Fibroblast of skin of left quadriceps (primary cell): ENCODE results near the gene ZNF500.
"Not testable (repeated sequence)": the region's sequence is repeated elsewhere in the genome, so short reads cannot be mapped to it uniquely, and the experiment has no call there.

ENCODE experiments used
- DNase-seq, 2 experiments: peaks; one replicate each; pipeline ENCODE4 v3.0.0-alpha.2; 2013; ENCODE audit warnings: low read depth in 2 of 2

The ZNF500 gene

GRCh38 chr16:4745274-4745569, 21.7 kb downstream of the ZNF500 start:
- DNase-seq, result no peak

DNA sequence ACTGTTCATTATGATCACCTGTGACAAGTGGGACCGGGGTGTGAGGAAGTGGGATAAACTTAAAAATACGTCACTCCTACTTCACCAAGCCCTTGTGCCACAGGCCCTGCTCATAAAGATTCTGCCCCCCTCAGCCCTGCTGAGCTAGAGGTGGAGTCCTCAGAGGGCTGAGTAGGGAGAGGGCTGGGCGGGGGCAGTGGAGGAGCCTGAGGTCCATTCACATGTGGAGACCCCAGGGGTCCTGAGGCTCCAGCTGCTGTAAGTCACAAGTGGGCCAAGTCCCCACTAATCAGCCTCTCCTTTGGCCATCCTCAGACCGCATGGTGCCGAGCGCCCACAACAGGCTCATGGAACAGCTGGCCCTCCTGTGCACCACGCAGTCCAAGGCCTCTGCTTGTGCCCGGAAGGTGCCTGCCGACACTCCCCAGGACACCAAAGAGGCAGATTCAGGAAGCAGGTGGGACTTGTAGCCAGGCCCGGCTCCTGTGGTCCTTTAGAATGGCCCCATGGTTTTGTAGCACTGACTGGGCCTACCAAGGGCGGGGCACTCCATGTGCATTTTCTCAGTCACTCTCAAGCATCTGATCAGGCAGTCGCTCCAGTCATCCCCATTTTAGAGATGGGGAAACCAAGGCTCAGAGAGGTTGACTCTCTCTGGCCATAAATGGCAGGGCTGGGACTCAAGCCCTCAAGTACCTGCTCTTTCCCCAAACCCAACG, 22.2 kb downstream of the ZNF500 start:
- DNase-seq, result no peak

- DNase-seq, result no peak
Observed at GRCh38 chr16:4743226-4743878, 23.6 kb downstream of the ZNF500 start.

GRCh38 chr16:4738370-4738769, 28.6 kb downstream of the ZNF500 start:
- not testable (repeated sequence) for DNase-seq

- no peak for DNase-seq
Observed at GRCh38 chr16:4737545-4737944, 29.4 kb downstream of the ZNF500 start.

GRCh38 chr16:4736546-4736945, 30.4 kb downstream of the ZNF500 start:
- DNase-seq, result no peak

- DNase-seq, result peak; percentile 60 to 63
Observed at GRCh38 chr16:4734730-4735535, 32.0 kb downstream of the ZNF500 start.

DNA sequence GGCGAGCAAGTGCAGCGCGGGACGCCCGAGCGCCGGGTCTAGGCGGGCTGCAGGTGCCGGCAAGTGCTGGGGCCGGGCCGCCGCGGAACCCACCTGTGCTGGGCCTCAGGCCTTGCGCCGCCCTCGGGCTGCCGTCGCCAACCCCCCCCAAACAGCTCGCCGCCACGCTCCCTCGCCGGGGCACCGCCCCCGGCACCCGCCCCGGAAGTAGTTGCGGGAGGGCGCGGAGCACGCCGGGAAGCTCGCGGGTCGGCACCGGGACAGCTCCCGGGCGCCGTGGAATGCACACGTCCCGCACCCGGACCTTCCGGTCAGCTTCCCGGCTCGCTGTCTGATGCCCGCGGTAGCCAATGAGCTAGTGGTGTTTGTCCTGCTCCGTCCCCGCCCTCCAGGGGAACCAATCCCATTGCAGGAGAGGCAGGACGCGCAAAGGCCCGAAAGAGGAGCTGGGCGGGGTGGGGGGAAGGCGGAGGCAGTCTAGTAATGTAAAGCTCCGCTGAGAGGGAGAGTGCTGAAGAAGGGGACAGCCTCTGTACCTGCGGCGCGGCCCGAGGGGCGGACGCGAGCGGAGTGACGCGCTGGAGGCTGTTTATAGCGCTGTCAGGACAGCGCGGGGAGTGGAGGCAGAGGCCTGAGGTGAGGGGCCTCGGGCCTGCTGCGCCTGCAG, 32.8 kb downstream of the ZNF500 start, which contains the start of the genes ANKS3 and DNAAF8:
Gene ANKS3, minus strand, starts transcription at position 209 of the 667 bp plus-strand sequence. CDS start 4,122 bp downstream, outside the sequence.
Gene DNAAF8, plus strand, starts transcription at position 475 of the 667 bp plus-strand sequence. CDS start 1,978 bp downstream, outside the sequence.
- peak; percentile 93 to 94 for DNase-seq

DNA sequence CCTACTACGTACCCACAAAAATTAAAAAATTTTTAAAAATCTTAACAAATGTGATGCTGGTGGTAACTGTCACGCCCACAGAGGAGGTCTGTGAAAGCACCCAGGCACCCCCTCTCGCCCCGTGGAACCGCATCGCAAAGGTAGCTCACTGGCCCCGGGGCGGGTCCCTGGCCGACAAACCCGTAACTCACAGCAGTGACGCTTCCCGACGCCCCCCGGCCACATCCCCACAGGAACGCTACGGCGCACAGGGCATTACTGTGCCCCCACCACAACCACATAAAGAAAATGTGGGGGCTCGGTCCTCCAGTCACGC, 33.3 kb downstream of the ZNF500 start:
- DNase-seq, result no peak

GRCh38 chr16:4733211-4733742, 33.7 kb downstream of the ZNF500 start:
- no peak for DNase-seq

- DNase-seq, result no peak
Observed at GRCh38 chr16:4729876-4730275, 37.1 kb downstream of the ZNF500 start.

DNA sequence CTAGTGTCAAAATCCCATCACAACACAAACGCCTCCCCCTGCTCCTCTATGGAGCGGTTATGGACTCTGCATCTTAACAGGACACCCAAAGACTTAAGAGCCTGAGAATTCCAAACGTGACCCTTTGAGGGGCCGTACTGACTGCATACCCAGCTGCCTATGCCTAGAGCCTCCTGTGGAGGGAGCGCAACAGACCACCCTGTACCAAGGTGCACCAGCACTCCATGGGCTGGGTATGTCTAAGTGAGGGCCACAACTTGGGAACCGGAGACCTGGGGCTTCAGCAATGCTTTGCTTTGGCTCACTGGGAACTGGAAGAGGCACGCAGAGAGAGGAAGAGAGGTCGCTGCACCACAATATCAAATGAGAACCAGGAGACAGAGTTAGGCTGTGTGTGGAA, 38.3 kb downstream of the ZNF500 start:
- no peak for DNase-seq

DNA sequence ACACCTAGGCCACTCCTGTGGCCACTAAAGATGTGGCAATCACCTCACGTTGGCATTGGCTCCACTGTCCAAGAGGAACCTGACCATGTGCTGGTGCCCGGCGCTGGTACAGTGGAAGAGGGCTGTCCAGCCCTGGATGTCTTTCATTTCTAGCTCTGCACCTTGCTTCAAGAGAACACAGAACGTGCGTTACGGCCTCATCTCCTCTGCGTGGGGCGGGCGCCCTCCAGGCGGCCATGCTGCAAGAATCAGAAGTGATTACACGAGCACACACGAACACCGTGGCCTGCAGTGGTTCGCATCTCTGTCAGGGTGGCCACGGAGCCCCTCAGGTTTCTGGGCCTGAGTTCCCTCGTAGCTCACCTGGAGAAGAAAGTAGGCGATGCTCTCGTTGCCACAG, 40.3 kb downstream of the ZNF500 start:
- DNase-seq, result no peak

DNA sequence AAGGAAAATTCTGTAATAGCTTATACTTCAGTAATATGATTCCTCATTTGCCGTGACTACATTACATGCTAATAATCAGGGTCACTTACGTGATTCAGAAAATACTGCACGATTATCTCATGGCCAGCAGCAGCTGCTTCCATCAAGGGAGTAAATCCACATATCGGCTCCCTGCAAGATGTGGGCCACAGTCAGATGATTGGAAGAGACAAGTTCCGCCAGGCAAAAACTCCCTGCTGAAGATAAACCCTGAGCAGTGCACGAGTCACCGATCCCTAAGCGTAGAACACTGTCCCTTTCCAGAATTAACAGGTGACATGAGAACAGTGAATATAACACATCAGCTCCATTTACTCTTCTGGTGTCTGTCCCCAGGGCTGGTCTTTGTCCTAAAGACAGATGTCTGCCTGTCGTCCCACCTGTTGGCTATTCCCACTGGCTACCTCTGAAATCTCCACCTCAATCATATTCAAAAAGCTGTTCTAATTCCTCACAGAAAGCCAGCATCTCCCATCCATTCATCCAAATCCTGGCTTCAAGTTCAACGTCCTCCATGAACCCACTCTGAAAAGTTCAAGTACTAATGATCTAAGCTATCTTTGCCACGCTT, 42.2 kb downstream of the ZNF500 start:
- no peak for DNase-seq

DNA sequence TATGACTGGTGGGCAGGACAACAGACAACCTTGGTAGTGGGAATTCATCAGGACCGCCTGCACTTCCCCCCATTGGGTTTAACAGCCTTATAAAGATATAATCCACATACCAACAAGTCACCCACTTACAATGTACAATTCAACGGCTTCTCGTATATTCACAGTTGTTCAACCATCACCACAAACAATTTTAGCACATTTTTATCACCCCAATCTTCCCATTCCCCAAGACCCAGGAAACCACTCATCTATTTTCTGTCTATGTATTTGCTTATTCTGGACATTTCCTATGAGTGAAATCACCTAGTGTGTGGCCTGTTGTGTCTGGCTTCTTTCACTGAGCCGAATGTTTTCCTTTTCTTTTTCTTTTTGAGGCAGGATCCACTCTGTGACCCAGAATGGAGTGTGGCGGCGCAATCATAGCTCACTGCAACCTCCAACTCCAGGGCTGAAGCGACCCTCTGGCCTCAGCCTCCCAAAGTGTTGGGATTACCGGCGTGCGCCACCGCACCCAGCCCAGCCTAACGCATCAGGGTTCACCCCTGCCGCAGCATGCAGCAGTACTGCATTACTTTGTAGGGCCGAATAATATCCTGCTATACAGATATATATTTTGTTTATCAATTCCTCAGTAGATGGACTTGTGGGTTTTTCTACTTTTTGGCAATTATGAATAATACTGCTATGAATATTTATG, 43.7 kb downstream of the ZNF500 start:
- DNase-seq, result no peak

DNA sequence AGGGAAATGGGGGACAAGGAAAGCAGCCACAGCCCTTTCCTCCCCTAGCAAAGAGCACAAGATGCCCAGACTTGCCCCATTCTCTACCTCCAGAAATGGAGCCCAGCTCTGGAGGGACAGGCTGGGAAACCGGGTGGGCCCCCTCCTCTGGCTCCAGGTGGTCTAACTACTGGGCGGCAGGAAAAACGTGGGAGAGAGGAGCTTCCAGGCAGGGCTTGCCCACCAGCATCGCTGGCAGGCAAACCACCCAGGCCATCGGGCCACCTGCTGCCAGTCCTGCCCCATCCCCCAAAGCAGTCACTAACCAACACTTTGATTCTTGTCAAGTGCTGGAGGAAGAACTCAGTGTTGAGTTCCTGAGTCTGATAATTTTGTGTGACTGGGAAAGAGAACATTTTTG, 48.5 kb downstream of the ZNF500 start:
- no peak for DNase-seq

DNA sequence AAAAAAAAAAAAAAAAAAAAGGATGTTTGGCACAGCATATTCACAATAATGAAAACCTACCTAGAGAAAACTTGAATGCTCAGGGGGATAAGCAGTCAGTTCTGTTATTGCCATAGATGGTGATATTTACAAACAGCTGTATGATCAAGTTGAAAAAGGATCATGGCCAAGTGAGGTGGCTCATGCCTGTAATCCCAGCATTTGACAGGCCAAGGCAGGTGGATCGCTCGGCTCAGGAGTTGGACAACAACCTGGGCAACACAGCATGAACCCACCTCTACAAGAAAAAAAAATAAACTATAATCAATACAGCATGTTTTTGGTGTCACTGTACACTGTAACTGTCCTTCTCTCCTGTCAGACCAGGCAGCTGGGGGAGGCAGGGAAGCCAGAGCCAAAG, 52.0 kb downstream of the ZNF500 start:
- no peak for DNase-seq

DNA sequence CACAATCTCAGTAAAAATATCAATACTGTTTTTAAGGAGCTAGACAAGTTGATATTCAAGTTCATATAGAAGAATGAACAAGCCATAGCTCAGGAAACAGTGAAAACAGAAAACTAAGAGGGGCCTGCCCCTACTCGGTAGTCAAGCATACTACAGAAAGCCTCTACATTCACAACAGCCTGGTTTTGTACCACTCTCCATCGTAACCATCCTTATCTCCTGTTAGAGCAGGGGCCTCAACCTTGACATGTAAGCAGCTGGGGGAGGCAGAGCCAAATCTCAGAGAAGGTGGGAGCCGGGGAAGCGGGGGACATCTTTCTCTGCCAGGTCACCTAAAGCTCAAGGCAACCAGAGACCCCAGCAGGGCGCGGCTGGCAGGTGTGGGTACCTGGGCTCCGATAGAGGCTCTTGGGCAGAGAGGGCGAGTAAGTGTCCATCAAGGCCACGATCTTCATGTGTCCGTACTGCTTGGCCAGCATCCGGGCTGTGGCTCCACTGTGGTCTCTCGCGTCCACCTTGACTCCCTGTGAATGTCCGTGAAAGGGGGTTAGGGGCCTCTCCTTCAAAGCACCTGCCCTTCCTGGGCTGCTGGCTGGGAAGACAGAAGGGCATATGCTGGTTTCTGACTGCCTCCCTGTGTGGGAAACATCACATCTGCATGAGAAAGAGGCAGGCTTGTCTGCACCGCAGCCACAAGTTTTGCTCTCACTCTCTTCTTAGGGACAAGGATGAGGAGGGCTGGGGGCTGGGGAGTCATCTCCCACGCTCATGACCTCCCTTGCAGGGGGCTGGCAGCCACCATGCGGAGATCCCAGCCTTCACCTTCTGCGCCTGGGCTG, 53.1 kb downstream of the ZNF500 start:
- DNase-seq, result no peak

DNA sequence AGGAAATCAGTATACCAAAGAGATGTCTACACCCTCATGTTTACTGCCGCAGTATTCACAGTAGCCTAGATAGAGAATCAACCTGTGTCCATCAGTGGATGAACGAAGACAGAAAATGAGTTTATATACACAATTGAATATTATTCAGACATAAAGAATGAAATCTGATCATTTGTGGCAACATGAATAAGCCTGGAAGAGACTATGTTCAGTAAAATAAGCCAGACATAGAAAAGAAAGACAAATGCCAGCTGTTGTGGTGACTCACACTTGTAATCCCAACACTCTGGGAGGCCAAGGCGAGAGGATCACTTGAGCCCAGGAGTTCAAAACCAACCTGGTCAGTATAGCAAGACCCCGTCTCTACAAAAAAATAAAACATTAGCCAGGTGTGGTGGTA, 57.5 kb downstream of the ZNF500 start:
- no peak for DNase-seq

GRCh38 chr16:4706871-4707270, 60.1 kb downstream of the ZNF500 start:
- DNase-seq, result no peak
